HepG2 (cell line): ENCODE results near the gene BTBD3. TPM values are rescaled to one million over a fixed set of nuclear protein-coding genes. Genes with fewer than 3 reads are reported as not detected.
A peak's percentile ranks its signal among the peaks of the same experiment; 100 is the strongest.

ENCODE experiments used
- CBX2 ChIP-seq, 2 experiments: fragments of 200-600 bp in 1 of 2; sonication (generic); formaldehyde crosslinking in 1 of 2; IDR thresholded peaks; 2 replicates each; pipeline versions ENCODE4 v1.7.0 to v1.8.1; 2018 to 2022; ENCODE audit warnings: low read depth in 2 of 2, low read length in 1 of 2, mild to moderate bottlenecking in 1 of 2, missing genetic modification reagents in 1 of 2
- E2F2 ChIP-seq: sonication (generic); formaldehyde crosslinking; IDR thresholded peaks from 2 replicates; pipeline ENCODE4 v1.4.0; 2020; ENCODE audit warnings: missing genetic modification reagents, borderline replicate concordance
- HNRNPLL ChIP-seq: fragments of 200-400 bp; formaldehyde crosslinking; IDR thresholded peaks from 2 replicates; pipeline ENCODE4 v1.6.1; 2017; ENCODE audit warnings: mild to moderate bottlenecking, low read depth, low read length; ENCODE audit not compliant: poor library complexity, severe bottlenecking
- ISX ChIP-seq: sonication (generic); formaldehyde crosslinking; conservative IDR thresholded peaks from 2 replicates; pipeline ENCODE4 v1.5.0; 2020; ENCODE audit warnings: missing genetic modification reagents
- KDM3A ChIP-seq: IDR thresholded peaks from 2 replicates; pipeline ENCODE4 v1.6.1; 2018; ENCODE audit warnings: low read depth, missing compliant biosample characterization
- MAF1 ChIP-seq: sonication (generic); formaldehyde crosslinking; IDR thresholded peaks from 2 replicates; pipeline ENCODE4 v1.5.0; 2020; ENCODE audit warnings: missing genetic modification reagents, borderline replicate concordance
- POLR2AphosphoS5 ChIP-seq: IDR thresholded peaks from 2 replicates; pipeline ENCODE4 v1.6.1; 2012; ENCODE audit warnings: low read depth, low read length
- TRIM24 ChIP-seq: sonication (generic); formaldehyde crosslinking; IDR thresholded peaks from 2 replicates; pipeline ENCODE4 v1.8.0; 2022; ENCODE audit warnings: mild to moderate bottlenecking, missing genetic modification reagents
- ZBTB2 ChIP-seq: sonication (generic); formaldehyde crosslinking; IDR thresholded peaks from 2 replicates; pipeline ENCODE4 v1.8.0; 2022; ENCODE audit warnings: low read depth, missing genetic modification reagents
- ZFP36L1 ChIP-seq: sonication (generic); formaldehyde crosslinking; IDR thresholded peaks from 2 replicates; pipeline ENCODE4 v1.8.0; 2022; ENCODE audit warnings: mild to moderate bottlenecking, missing genetic modification reagents, moderate library complexity
- ZNF142 ChIP-seq: sonication (generic); formaldehyde crosslinking; IDR thresholded peaks from 2 replicates; pipeline ENCODE4 v1.4.0; 2020; ENCODE audit warnings: missing genetic modification reagents
- ZNF296 ChIP-seq: sonication (generic); formaldehyde crosslinking; conservative IDR thresholded peaks from 2 replicates; pipeline ENCODE4 v1.5.0; 2020; ENCODE audit warnings: mild to moderate bottlenecking, missing genetic modification reagents
- ZNF605 ChIP-seq: sonication (generic); formaldehyde crosslinking; IDR thresholded peaks from 2 replicates; pipeline ENCODE4 v1.8.0; 2022; ENCODE audit warnings: mild to moderate bottlenecking, missing genetic modification reagents
- ZNF83 ChIP-seq: sonication (generic); formaldehyde crosslinking; IDR thresholded peaks from 2 replicates; pipeline ENCODE4 v1.4.0; 2020; ENCODE audit warnings: missing genetic modification reagents, mild to moderate bottlenecking, borderline replicate concordance
- ZSCAN21 ChIP-seq: sonication (generic); formaldehyde crosslinking; IDR thresholded peaks from 2 replicates; pipeline ENCODE4 v1.8.0; 2022; ENCODE audit warnings: mild to moderate bottlenecking, missing genetic modification reagents, moderate library complexity, borderline replicate concordance
- polyA plus RNA-seq, 8 experiments: library from polyadenylated mRNA; depleted of rRNA in 3 of 8; stranded (reverse) in 7 of 8; unstranded in 1 of 8; fragments of >200 nt; fragmentation: Illumina TruSeq in 4 of 8; extraction: Trizol in 4 of 8; gene quantifications; 2 replicates each; pipeline versions ENCODE4 v1.2.1 to v1.2.3, GENCODE V29; 2011 to 2016; ENCODE audit warnings: low read depth in 4 of 8, missing spikeins in 1 of 8, mixed read lengths in 1 of 8; ENCODE audit not compliant: insufficient read depth in 1 of 8
- total RNA-seq, 5 experiments: library from RNA; depleted of rRNA; stranded (reverse); fragments of >200 nt; fragmentation: Illumina TruSeq; extraction: Trizol; gene quantifications; 2 replicates each; pipeline ENCODE4 v1.2.3, GENCODE V29; 2016; ENCODE audit warnings: low read depth in 1 of 5
- TF ChIP-seq, protein P1 (sequence below): sonication (generic); formaldehyde crosslinking; IDR thresholded peaks from 2 replicates; pipeline ENCODE4 v1.4.0; 2020; ENCODE audit warnings: missing genetic modification reagents
- TF ChIP-seq, protein P2 (sequence below): sonication (generic); formaldehyde crosslinking; conservative IDR thresholded peaks from 2 replicates; pipeline ENCODE4 v1.8.1; 2023; ENCODE audit warnings: missing genetic modification reagents

BTBD3 gene
- total and polyA plus RNA-seq, 2 of the 13 experiments (the other 11 are each of a cell fraction or from before 2014, with no cell fraction given), result 32.2 to 41.8 TPM

- TF ChIP-seq ISX (CRISPR knock-in tag) (no peak), KDM3A (CRISPR knock-in tag) (no peak), ZBTB2 (CRISPR knock-in tag) (peak; percentile 69), HNRNPLL (peak; percentile 71), ZNF296 (CRISPR knock-in tag) (no peak), ZNF142 (CRISPR knock-in tag) (peak; percentile 46; the same call in 1 of the 2 replicates), E2F2 (CRISPR knock-in tag) (no peak), ZSCAN21 (no peak), MAF1 (peak; percentile 1; the same call in 1 of the 2 replicates), TRIM24 (CRISPR knock-in tag) (no peak), ZNF83 (CRISPR knock-in tag) (no peak), ZNF605 (peak; percentile 25; the same call in 1 of the 2 replicates), ZFP36L1 (0 out of 2 replicates have a peak, but pooled peaks have one; percentile 64), POLR2AphosphoS5 (no peak), CBX2 (IDR thresholded peaks at IDR 0.05; ENCODE audit: low read depth, low read length) (no peak), CBX2 (CRISPR knock-in tag; IDR thresholded peaks at IDR 0.05; ENCODE audit: low read depth) (no peak)
- TF ChIP-seq, protein P1, sequence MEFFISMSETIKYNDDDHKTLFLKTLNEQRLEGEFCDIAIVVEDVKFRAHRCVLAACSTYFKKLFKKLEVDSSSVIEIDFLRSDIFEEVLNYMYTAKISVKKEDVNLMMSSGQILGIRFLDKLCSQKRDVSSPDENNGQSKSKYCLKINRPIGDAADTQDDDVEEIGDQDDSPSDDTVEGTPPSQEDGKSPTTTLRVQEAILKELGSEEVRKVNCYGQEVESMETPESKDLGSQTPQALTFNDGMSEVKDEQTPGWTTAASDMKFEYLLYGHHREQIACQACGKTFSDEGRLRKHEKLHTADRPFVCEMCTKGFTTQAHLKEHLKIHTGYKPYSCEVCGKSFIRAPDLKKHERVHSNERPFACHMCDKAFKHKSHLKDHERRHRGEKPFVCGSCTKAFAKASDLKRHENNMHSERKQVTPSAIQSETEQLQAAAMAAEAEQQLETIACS, result peak; percentile 90
- TF ChIP-seq, protein P2, sequence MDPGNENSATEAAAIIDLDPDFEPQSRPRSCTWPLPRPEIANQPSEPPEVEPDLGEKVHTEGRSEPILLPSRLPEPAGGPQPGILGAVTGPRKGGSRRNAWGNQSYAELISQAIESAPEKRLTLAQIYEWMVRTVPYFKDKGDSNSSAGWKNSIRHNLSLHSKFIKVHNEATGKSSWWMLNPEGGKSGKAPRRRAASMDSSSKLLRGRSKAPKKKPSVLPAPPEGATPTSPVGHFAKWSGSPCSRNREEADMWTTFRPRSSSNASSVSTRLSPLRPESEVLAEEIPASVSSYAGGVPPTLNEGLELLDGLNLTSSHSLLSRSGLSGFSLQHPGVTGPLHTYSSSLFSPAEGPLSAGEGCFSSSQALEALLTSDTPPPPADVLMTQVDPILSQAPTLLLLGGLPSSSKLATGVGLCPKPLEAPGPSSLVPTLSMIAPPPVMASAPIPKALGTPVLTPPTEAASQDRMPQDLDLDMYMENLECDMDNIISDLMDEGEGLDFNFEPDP (CRISPR knock-in tag), result no peak
These were observed 26.5 kb upstream of the BTBD3 start (continued) for GRCh38 chr20:11891077-11891775.
